KMS-11 (cell line): Measurements from ENCODE around the gene GTF3C1.
"Not testable (repeated sequence)": the region's sequence is repeated elsewhere in the genome, so short reads cannot be mapped to it uniquely, and the experiment has no call there.

Experiments
- H2AFZ ChIP-seq: fragments of 200-600 bp; sonication (generic); 2 replicates; pipeline ENCODE4 v1.6.1; 2016; ENCODE audit warnings: antibody characterized with exemption, mixed run types, low read depth
- H3K27ac ChIP-seq: fragments of 200-600 bp; sonication (generic); 2 replicates; pipeline ENCODE4 v1.6.1; 2016; ENCODE audit warnings: mild to moderate bottlenecking, mixed run types
- H3K27me3 ChIP-seq: fragments of 200-600 bp; sonication (generic); 2 replicates; pipeline ENCODE4 v1.6.1; 2017; ENCODE audit warnings: mild to moderate bottlenecking, low read depth, mixed run types, moderate library complexity; ENCODE audit not compliant: insufficient read depth
- H3K36me3 ChIP-seq: fragments of 200-600 bp; sonication (generic); 2 replicates; pipeline ENCODE4 v1.6.1; 2017; ENCODE audit warnings: mild to moderate bottlenecking, mixed run types; ENCODE audit not compliant: insufficient read depth
- H3K4me1 ChIP-seq: fragments of 200-600 bp; sonication (generic); 2 replicates; pipeline ENCODE4 v1.6.1; 2016; ENCODE audit warnings: mild to moderate bottlenecking, low read depth, mixed run types; ENCODE audit not compliant: poor library complexity, severe bottlenecking
- H3K4me2 ChIP-seq: fragments of 200-600 bp; sonication (generic); 2 replicates; pipeline ENCODE4 v1.7.0; 2016; ENCODE audit warnings: mild to moderate bottlenecking, mixed run types
- H3K4me3 ChIP-seq: fragments of 200-600 bp; sonication (generic); IDR thresholded peaks from 2 replicates; pipeline ENCODE4 v1.6.1; 2017; ENCODE audit warnings: low read depth, low read length, mixed read lengths; ENCODE audit not compliant: insufficient read depth
- H3K79me2 ChIP-seq: fragments of 200-600 bp; sonication (generic); 2 replicates; pipeline ENCODE4 v1.6.1; 2016; ENCODE audit warnings: low read depth, mixed run types; ENCODE audit not compliant: insufficient read depth
- H3K9ac ChIP-seq: fragments of 200-600 bp; sonication (generic); 2 replicates; pipeline ENCODE4 v1.6.1; 2016; ENCODE audit warnings: mild to moderate bottlenecking, mixed run types
- H4K20me1 ChIP-seq: fragments of 200-600 bp; sonication (generic); 2 replicates; pipeline ENCODE4 v1.6.1; 2016; ENCODE audit warnings: mild to moderate bottlenecking, mixed run types; ENCODE audit not compliant: insufficient read depth
- CTCF ChIP-seq: fragments of 200-600 bp; sonication (generic); conservative IDR thresholded peaks from 2 replicates; pipeline ENCODE4 v1.6.1; 2017; ENCODE audit warnings: low read depth, mild to moderate bottlenecking, antibody characterized with exemption, low read length, moderate library complexity, mixed read lengths

The GTF3C1 gene

GRCh38 chr16:27458258-27458657, 91.5 kb downstream of the GTF3C1 start:
- no peak overlapping the region for H3K9ac ChIP-seq

DNA sequence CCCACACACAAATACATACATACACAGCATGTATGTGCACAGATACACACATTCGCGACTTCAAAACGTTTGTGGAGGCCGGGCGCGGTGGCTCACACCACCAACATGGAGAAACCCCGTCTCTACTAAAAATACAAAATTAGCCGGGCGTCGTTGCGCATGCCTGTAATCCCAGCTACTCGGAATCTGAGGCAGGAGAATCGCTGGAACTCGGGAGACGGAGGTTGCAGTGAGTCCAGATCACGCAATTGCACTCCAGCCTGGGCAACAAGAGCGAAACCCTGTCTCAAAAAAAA, 92.2 kb downstream of the GTF3C1 start:
- H3K9ac ChIP-seq, H3K27me3 ChIP-seq, H3K79me2 ChIP-seq, H3K4me2 ChIP-seq, H3K4me1 ChIP-seq, H3K36me3 ChIP-seq, H4K20me1 ChIP-seq, H3K27ac ChIP-seq, H2AFZ ChIP-seq, H3K4me3 ChIP-seq: not testable (repeated sequence)

More at GRCh38 chr16:27458258-27458657, 91.5 kb downstream of the GTF3C1 start:
- no peaks in the 10 kb centered on the region for H3K27me3 ChIP-seq
- no peaks in the 10 kb centered on the region for H3K36me3 ChIP-seq
- H3K79me2 ChIP-seq: no peaks in the 10 kb centered on the region
- no peak overlapping the region for H3K4me3 ChIP-seq
- H3K4me1 ChIP-seq: peaks cover 8% of the 10 kb centered on the region
- H3K27ac ChIP-seq: no peak overlapping the region
- TF ChIP-seq CTCF: no peak
- no peak overlapping the region for H3K4me2 ChIP-seq
- H2AFZ ChIP-seq: no peak overlapping the region
- no peaks in the 10 kb centered on the region for H4K20me1 ChIP-seq

DNA sequence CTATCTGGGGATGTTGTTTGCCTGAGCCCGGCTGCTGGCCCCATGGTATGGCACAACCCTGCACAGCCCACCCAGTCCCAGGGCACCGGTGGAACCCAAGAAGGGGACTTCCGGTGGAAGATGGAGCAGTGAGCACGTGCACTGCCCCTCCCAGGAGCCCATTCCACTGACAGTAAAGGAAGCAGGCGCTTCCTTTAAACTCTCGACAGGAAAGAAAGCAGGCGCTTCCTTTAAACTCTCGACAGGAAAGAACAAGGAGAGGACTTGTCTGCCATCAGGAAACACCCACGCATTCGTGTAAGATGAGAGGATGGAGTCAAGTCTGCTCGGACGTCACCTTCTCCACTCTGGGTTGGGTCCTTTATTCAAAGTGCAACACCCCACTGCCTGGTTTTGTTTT, 94.0 kb downstream of the GTF3C1 start:
- no peaks in the 10 kb centered on the region for H3K79me2 ChIP-seq
- H3K36me3 ChIP-seq: no peaks in the 10 kb centered on the region
- no peaks in the 10 kb centered on the region for H3K27me3 ChIP-seq
- H3K4me2 ChIP-seq: no peak overlapping the region
- H2AFZ ChIP-seq: no peak overlapping the region
- H3K4me1 ChIP-seq: peaks cover 12% of the 10 kb centered on the region
- no peak overlapping the region for H3K4me3 ChIP-seq
- H3K27ac ChIP-seq: no peak overlapping the region
- no peak for TF ChIP-seq CTCF
- H3K9ac ChIP-seq: no peak overlapping the region
- no peaks in the 10 kb centered on the region for H4K20me1 ChIP-seq

DNA sequence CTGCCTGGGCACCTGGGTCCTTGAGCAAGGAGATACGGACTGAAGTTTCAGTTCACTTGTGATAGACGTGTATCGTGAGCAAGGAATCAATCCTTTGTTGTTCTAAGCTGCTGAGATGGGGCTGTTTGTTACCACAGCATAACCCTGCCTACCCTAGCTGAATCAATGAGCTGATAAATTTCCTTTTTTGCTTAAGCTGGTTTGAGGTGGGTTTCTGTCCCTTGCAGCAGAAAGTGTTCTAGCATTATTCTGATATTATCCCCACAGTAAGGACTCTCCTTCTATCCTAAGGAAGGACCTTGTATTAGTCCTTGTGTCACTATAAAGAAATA, 96.3 kb downstream of the GTF3C1 start:
- H3K79me2 ChIP-seq: no peaks in the 10 kb centered on the region
- no peak overlapping the region for H3K4me3 ChIP-seq
- peaks cover 16% of the 10 kb centered on the region for H3K4me1 ChIP-seq
- TF ChIP-seq CTCF: no peak
- H3K9ac ChIP-seq: no peak overlapping the region
- H3K27me3 ChIP-seq: no peaks in the 10 kb centered on the region
- no peak overlapping the region for H3K27ac ChIP-seq
- no peak overlapping the region for H2AFZ ChIP-seq
- H4K20me1 ChIP-seq: no peaks in the 10 kb centered on the region
- H3K36me3 ChIP-seq: no peaks in the 10 kb centered on the region
- no peak overlapping the region for H3K4me2 ChIP-seq

GRCh38 chr16:27452569-27453493, 96.9 kb downstream of the GTF3C1 start:
- Histone ChIP-seq H2AFZ (no peak overlapping the region), H3K9ac (no peak overlapping the region), H3K27me3 (no peaks in the 10 kb centered on the region), H3K36me3 (no peaks in the 10 kb centered on the region; the same call in 1 of the 2 replicates), H3K4me1 (peaks cover 16% of the 10 kb centered on the region), H3K4me3 (no peak overlapping the region), H3K27ac (no peak overlapping the region), H4K20me1 (no peaks in the 10 kb centered on the region), H3K4me2 (no peak overlapping the region), H3K79me2 (no peaks in the 10 kb centered on the region)
- TF ChIP-seq CTCF: no peak
